ENCODE data around the gene PCNX2. TPM values are rescaled to one million over a fixed set of nuclear protein-coding genes. Genes with fewer than 3 reads are reported as not detected.

The PCNX2 gene
- total and polyA plus RNA-seq, 2 experiments from 2014 or later: 42.9 to 88.3 TPM

DNA sequence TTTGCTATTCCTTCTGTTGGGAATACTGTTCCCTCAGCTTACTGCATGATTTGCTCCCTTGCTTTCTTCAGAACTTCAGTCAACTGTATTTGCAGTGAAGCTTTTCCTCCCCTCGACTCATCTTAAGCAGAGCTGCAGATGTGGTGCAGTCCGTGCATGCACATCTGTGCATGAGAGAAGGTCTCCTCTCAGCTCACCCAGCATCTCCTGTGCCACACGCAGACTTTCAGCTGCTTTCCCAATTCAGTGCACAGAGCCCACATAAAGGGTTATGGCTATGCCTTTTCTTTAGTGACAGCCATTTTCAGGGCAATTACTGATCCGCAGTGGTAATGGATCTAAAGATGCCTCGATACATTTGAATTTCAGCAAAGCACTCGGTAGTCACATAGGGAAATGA, 358.6 kb downstream of the PCNX2 start:
- H3K4me1 Mint-ChIP-seq: no peaks in the 10 kb centered on the region

More for the DNA sequence above, 358.6 kb downstream of the PCNX2 start:
- Histone ChIP-seq H4K20me1 (replicated peaks; ENCODE audit: insufficient read depth) (no peaks in the 10 kb centered on the region), H3K9me2 (ENCODE audit: insufficient read depth) (0 out of 2 replicates have a peak, but pooled peaks cover 3% of the 10 kb centered on the region), H3K36me3 (ENCODE audit: insufficient read depth) (no peaks in the 10 kb centered on the region), H3K27ac (ENCODE audit: low read depth) (no peak overlapping the region), H3K79me2 (replicated peaks; ENCODE audit: insufficient read depth) (no peaks in the 10 kb centered on the region), H3K4me1 (ENCODE audit: insufficient read depth) (no peaks in the 10 kb centered on the region), H2AFZ (no peak overlapping the region), H3K4me3 (no peak overlapping the region), H3K4me2 (no peak overlapping the region), H3F3A (replicated peaks; ENCODE audit: low read depth) (no peaks in the 10 kb centered on the region), H3K27me3 (ENCODE audit: insufficient read depth) (no peaks in the 10 kb centered on the region)
- H3K4me3 Mint-ChIP-seq: no peak overlapping the region
- DNase-seq (ENCODE audit: low spot score) (no peak), ATAC-seq (no peak)
- TF ChIP-seq, protein P1, sequence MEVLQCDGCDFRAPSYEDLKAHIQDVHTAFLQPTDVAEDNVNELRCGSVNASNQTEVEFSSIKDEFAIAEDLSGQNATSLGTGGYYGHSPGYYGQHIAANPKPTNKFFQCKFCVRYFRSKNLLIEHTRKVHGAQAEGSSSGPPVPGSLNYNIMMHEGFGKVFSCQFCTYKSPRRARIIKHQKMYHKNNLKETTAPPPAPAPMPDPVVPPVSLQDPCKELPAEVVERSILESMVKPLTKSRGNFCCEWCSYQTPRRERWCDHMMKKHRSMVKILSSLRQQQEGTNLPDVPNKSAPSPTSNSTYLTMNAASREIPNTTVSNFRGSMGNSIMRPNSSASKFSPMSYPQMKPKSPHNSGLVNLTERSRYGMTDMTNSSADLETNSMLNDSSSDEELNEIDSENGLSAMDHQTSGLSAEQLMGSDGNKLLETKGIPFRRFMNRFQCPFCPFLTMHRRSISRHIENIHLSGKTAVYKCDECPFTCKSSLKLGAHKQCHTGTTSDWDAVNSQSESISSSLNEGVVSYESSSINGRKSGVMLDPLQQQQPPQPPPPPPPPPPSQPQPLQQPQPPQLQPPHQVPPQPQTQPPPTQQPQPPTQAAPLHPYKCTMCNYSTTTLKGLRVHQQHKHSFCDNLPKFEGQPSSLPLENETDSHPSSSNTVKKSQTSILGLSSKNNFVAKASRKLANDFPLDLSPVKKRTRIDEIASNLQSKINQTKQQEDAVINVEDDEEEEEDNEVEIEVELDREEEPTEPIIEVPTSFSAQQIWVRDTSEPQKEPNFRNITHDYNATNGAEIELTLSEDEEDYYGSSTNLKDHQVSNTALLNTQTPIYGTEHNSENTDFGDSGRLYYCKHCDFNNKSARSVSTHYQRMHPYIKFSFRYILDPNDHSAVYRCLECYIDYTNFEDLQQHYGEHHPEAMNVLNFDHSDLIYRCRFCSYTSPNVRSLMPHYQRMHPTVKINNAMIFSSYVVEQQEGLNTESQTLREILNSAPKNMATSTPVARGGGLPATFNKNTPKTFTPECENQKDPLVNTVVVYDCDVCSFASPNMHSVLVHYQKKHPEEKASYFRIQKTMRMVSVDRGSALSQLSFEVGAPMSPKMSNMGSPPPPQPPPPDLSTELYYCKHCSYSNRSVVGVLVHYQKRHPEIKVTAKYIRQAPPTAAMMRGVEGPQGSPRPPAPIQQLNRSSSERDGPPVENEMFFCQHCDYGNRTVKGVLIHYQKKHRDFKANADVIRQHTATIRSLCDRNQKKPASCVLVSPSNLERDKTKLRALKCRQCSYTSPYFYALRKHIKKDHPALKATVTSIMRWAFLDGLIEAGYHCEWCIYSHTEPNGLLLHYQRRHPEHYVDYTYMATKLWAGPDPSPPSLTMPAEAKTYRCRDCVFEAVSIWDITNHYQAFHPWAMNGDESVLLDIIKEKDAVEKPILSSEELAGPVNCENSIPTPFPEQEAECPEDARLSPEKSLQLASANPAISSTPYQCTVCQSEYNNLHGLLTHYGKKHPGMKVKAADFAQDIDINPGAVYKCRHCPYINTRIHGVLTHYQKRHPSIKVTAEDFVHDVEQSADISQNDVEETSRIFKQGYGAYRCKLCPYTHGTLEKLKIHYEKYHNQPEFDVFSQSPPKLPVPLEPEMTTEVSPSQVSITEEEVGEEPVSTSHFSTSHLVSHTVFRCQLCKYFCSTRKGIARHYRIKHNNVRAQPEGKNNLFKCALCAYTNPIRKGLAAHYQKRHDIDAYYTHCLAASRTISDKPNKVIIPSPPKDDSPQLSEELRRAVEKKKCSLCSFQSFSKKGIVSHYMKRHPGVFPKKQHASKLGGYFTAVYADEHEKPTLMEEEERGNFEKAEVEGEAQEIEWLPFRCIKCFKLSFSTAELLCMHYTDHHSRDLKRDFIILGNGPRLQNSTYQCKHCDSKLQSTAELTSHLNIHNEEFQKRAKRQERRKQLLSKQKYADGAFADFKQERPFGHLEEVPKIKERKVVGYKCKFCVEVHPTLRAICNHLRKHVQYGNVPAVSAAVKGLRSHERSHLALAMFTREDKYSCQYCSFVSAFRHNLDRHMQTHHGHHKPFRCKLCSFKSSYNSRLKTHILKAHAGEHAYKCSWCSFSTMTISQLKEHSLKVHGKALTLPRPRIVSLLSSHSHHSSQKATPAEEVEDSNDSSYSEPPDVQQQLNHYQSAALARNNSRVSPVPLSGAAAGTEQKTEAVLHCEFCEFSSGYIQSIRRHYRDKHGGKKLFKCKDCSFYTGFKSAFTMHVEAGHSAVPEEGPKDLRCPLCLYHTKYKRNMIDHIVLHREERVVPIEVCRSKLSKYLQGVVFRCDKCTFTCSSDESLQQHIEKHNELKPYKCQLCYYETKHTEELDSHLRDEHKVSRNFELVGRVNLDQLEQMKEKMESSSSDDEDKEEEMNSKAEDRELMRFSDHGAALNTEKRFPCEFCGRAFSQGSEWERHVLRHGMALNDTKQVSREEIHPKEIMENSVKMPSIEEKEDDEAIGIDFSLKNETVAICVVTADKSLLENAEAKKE (CRISPR knock-in tag; IDR thresholded peaks at IDR 0.05): no peak
- no peak for TF ChIP-seq EZH2phosphoT487 (IDR thresholded peaks at IDR 0.05; ENCODE audit: unreplicated experiment)
- TF ChIP-seq STAT1 (IDR thresholded peaks at IDR 0.05; ENCODE audit: unreplicated experiment): no peak
- no peaks in the 10 kb centered on the region for H3K36me3 Mint-ChIP-seq (ENCODE audit: low read depth)
- no peaks in the 10 kb centered on the region for H3K9me3 Mint-ChIP-seq
- no peak overlapping the region for H3K27ac Mint-ChIP-seq
- peaks cover 3% of the 10 kb centered on the region for H3K27me3 Mint-ChIP-seq (ENCODE audit: insufficient read depth, low read depth, poor library complexity)

Other genes with a start within 250 kb of the PCNX2 start
- 37.2 and 40.1 TPM in 2 replicates for gene MAP3K21, start 32.0 kb upstream of the PCNX2 start, total RNA-seq (2014; rRNA removed; shearing (Covaris generic))
- 11.1 and 11.7 TPM in 2 replicates for gene MAP3K21, start 32.0 kb upstream of the PCNX2 start, polyA plus RNA-seq (2016; fragmentation: Nextera tagmentation; extraction: Ambion mirVana)